ENCODE data around the gene HMGN4. TPM values are rescaled to one million over a fixed set of nuclear protein-coding genes. Genes with fewer than 3 reads are reported as not detected.

The HMGN4 gene
- polyA plus RNA-seq, 1 of the 3 experiments (the other 2 are of a cell fraction) = 76.3 TPM

- H4K20me1 ChIP-seq (ENCODE audit: insufficient read depth) = no peaks in the 10 kb centered on the region
- H3K4me1 ChIP-seq (ENCODE audit: control insufficient read depth in 1 of 2, insufficient read depth in 2 of 2, low read depth in 1 of 2, low read length in 1 of 2) = peaks cover 11 to 17% of the 10 kb centered on the region in 2 experiments
- peak overlapping the region; percentile 90 to 96 for H3K27ac ChIP-seq (ENCODE audit: low read depth in 2 of 2, low read length in 1 of 2)
- peak overlapping the region; percentile 90 for H3K4me2 ChIP-seq
- CTCF ChIA-PET = interaction anchor here (0.6 to 4.9 kb wide), 7 partner anchors 9 to 208 kb away, joined by 3 to 21 read pairs (median 9); no protein-coding TSS in a partner anchor
- H3K27me3 ChIP-seq (ENCODE audit: insufficient read depth) = no peaks in the 10 kb centered on the region
- POLR2A ChIA-PET = interaction anchor here (0.9 to 2.9 kb wide), 2 partner anchors 12 to 254 kb away, joined by 4 to 16 read pairs; a partner anchor contains a TSS
- peak overlapping the region; percentile 99 for H3K9ac ChIP-seq
- peaks cover 57% of the 10 kb centered on the region for H3K79me2 ChIP-seq (ENCODE audit: insufficient read depth)
- no peaks in the 10 kb centered on the region for H3K9me3 ChIP-seq
- peak overlapping the region; percentile 60 to 97 for H3K4me3 ChIP-seq (ENCODE audit: low read depth in 2 of 2, low read length in 1 of 2)
- 63% methylated on average over 16 of the region's 16 CpGs for WGBS (ENCODE audit: low lambda C conversion rate)
- peak overlapping the region; percentile 87; the same call in 1 of the 2 replicates for H2AFZ ChIP-seq (ENCODE audit: low read depth)
- peaks cover 34% of the 10 kb centered on the region for H3F3A ChIP-seq (replicated peaks; ENCODE audit: insufficient read depth)
- TF ChIP-seq NRF1 (IDR thresholded peaks at IDR 0.05; ENCODE audit: low read depth, low read length) = no peak
- TF ChIP-seq RXRA (IDR thresholded peaks at IDR 0.05; ENCODE audit: borderline replicate concordance, low read depth) = no peak
- TF ChIP-seq USF2 (IDR thresholded peaks at IDR 0.05; ENCODE audit: borderline replicate concordance, low read depth, low read length) = no peak
- no peak for TF ChIP-seq FOSL2 (IDR thresholded peaks at IDR 0.05; ENCODE audit: borderline replicate concordance, low read depth)
- DNase-seq = no peak
- H3K9me2 ChIP-seq = no peaks in the 10 kb centered on the region
- H3K36me3 ChIP-seq (replicated peaks in 1 of 2; ENCODE audit: control insufficient read depth in 1 of 2, insufficient read depth in 2 of 2, low read length in 1 of 2) = peaks cover 17 to 24% of the 10 kb centered on the region in 2 experiments
Observed at GRCh38 chr6:26539071-26539615, 977 bp downstream of the HMGN4 start.

DNA sequence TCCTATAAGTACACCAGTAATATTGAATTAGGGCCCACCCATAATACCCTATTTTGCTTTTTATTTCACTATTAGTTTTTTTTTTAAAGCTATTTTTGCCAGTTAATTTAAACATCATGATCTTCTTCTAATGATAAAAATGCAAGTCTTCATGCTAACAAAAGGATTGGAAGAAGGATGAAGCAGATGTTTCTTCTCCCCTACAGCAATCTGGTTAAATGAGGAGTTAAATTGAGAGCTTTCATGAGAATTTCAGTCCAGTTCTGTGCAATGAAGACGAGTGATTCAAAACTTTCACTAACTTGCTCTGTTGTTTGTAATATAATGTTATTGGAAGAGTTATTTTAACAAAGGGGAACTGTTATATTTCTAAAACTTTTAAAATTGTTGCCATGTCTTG is 3.4 kb downstream of the HMGN4 start:
- no peaks in the 10 kb centered on the region for H3K9me2 ChIP-seq
- H3K9me3 ChIP-seq = no peaks in the 10 kb centered on the region
- H3K4me3 ChIP-seq (ENCODE audit: low read depth in 2 of 2, low read length in 1 of 2) = no peak overlapping the region
- ChIA-PET POLR2A (interaction anchor here (1.5 kb wide), 1 partner anchor 9 kb away, joined by 4 read pairs; no protein-coding TSS in a partner anchor), CTCF (interaction anchor here (0.8 to 1.7 kb wide), 3 partner anchors 8 to 209 kb away, joined by 3 to 6 read pairs (median 5); no protein-coding TSS in a partner anchor)
- no peak overlapping the region; a peak in 1 of 4 replicates for H3K27ac ChIP-seq (ENCODE audit: low read depth in 2 of 2, low read length in 1 of 2)
- H3K79me2 ChIP-seq (ENCODE audit: insufficient read depth) = peaks cover 68% of the 10 kb centered on the region
- H3K4me1 ChIP-seq (ENCODE audit: control insufficient read depth in 1 of 2, insufficient read depth in 2 of 2, low read depth in 1 of 2, low read length in 1 of 2) = peaks cover 0 to 6% of the 10 kb centered on the region in 2 experiments; a peak in 2 of 4 replicates
- no peaks in the 10 kb centered on the region for H3K27me3 ChIP-seq (ENCODE audit: insufficient read depth)
- no peak for DNase-seq
- no peak overlapping the region for H3K9ac ChIP-seq
- no peaks in the 10 kb centered on the region for H4K20me1 ChIP-seq (ENCODE audit: insufficient read depth)
- H3K4me2 ChIP-seq = no peak overlapping the region
- no peak overlapping the region for H2AFZ ChIP-seq (ENCODE audit: low read depth)
- H3F3A ChIP-seq (replicated peaks; ENCODE audit: insufficient read depth) = peaks cover 27% of the 10 kb centered on the region
- 97% methylated on average over 1 of the region's 1 CpG for WGBS (ENCODE audit: low lambda C conversion rate)
- peaks cover 41 to 47% of the 10 kb centered on the region in 2 experiments for H3K36me3 ChIP-seq (replicated peaks in 1 of 2; ENCODE audit: control insufficient read depth in 1 of 2, insufficient read depth in 2 of 2, low read length in 1 of 2)
- TF ChIP-seq RFX5 (IDR thresholded peaks at IDR 0.05; ENCODE audit: low read length) (no peak), FOXM1 (IDR thresholded peaks at IDR 0.05; ENCODE audit: low read depth) (no peak), GABPA (IDR thresholded peaks at IDR 0.05; ENCODE audit: low read depth) (no peak), MEF2A (IDR thresholded peaks at IDR 0.05; ENCODE audit: borderline replicate concordance, low read depth) (no peak), MXI1 (IDR thresholded peaks at IDR 0.05; ENCODE audit: low read depth, low read length) (no peak), USF2 (IDR thresholded peaks at IDR 0.05; ENCODE audit: borderline replicate concordance, low read depth, low read length) (no peak), NFIC (IDR thresholded peaks at IDR 0.05; ENCODE audit: borderline replicate concordance) (no peak), FOSL2 (IDR thresholded peaks at IDR 0.05; ENCODE audit: borderline replicate concordance, low read depth) (no peak), TAF1 (IDR thresholded peaks at IDR 0.05; ENCODE audit: borderline replicate concordance, low read depth, low read length) (no peak), EP300 (IDR thresholded peaks at IDR 0.05; ENCODE audit: borderline replicate concordance in 1 of 2, low read depth in 1 of 2, low read length in 1 of 2) (no peak), SIN3A (IDR thresholded peaks at IDR 0.05; ENCODE audit: borderline replicate concordance, low read depth, low read length) (no peak), TCF12 (IDR thresholded peaks at IDR 0.05) (no peak), SMC3 (IDR thresholded peaks at IDR 0.05; ENCODE audit: low read depth, low read length) (no peak)
- TF ChIP-seq, protein P1, sequence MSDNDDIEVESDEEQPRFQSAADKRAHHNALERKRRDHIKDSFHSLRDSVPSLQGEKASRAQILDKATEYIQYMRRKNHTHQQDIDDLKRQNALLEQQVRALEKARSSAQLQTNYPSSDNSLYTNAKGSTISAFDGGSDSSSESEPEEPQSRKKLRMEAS (IDR thresholded peaks at IDR 0.05; ENCODE audit: low read depth) = no peak
- TF ChIP-seq, protein P2, sequence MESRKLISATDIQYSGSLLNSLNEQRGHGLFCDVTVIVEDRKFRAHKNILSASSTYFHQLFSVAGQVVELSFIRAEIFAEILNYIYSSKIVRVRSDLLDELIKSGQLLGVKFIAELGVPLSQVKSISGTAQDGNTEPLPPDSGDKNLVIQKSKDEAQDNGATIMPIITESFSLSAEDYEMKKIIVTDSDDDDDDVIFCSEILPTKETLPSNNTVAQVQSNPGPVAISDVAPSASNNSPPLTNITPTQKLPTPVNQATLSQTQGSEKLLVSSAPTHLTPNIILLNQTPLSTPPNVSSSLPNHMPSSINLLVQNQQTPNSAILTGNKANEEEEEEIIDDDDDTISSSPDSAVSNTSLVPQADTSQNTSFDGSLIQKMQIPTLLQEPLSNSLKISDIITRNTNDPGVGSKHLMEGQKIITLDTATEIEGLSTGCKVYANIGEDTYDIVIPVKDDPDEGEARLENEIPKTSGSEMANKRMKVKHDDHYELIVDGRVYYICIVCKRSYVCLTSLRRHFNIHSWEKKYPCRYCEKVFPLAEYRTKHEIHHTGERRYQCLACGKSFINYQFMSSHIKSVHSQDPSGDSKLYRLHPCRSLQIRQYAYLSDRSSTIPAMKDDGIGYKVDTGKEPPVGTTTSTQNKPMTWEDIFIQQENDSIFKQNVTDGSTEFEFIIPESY (IDR thresholded peaks at IDR 0.05; ENCODE audit: borderline replicate concordance, low read depth) = no peak
- TF ChIP-seq, protein P3, sequence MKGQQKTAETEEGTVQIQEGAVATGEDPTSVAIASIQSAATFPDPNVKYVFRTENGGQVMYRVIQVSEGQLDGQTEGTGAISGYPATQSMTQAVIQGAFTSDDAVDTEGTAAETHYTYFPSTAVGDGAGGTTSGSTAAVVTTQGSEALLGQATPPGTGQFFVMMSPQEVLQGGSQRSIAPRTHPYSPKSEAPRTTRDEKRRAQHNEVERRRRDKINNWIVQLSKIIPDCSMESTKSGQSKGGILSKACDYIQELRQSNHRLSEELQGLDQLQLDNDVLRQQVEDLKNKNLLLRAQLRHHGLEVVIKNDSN (IDR thresholded peaks at IDR 0.05; ENCODE audit: borderline replicate concordance, low read depth) = no peak
- TF ChIP-seq, protein P4, sequence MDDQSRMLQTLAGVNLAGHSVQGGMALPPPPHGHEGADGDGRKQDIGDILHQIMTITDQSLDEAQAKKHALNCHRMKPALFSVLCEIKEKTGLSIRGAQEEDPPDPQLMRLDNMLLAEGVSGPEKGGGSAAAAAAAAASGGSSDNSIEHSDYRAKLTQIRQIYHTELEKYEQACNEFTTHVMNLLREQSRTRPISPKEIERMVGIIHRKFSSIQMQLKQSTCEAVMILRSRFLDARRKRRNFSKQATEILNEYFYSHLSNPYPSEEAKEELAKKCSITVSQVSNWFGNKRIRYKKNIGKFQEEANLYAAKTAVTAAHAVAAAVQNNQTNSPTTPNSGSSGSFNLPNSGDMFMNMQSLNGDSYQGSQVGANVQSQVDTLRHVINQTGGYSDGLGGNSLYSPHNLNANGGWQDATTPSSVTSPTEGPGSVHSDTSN (IDR thresholded peaks at IDR 0.05) = no peak

All from SK-N-SH (cell line).